SK-N-SH (cell line): ENCODE data around the gene ISM1. TPM values are rescaled to one million over a fixed set of nuclear protein-coding genes. Genes with fewer than 3 reads are reported as not detected.

ENCODE experiments used
- CTCF ChIA-PET: fragments of 300-600, 350-600 bp; formaldehyde crosslinking; extraction: SDS; loops from one replicate; lab custom pipeline; 2021; lab: Yijun Ruan, JAX
- POLR2A ChIA-PET: fragments of 350-600 bp; sonication (Branson Sonifier 250); formaldehyde crosslinking; extraction: SDS; loops from one replicate; lab custom pipeline; 2020; ENCODE audit warnings: antibody characterized with exemption, inconsistent platforms; lab: Yijun Ruan, JAX
- DNase-seq: peaks from one replicate; pipeline ENCODE4 v3.0.0; 2012
- H2AFZ ChIP-seq: fragments of 200-600 bp; sonication (generic); 2 replicates; pipeline ENCODE4 v1.8.1; 2016; ENCODE audit warnings: antibody characterized with exemption, mild to moderate bottlenecking, low read depth
- H3F3A ChIP-seq: fragments of 200-600 bp; sonication (generic); replicated peaks from 2 replicates; pipeline ENCODE3; 2016; ENCODE audit warnings: antibody characterized with exemption, mild to moderate bottlenecking; ENCODE audit not compliant: insufficient read depth
- H3K27ac ChIP-seq, 2 experiments: fragments of 200-500 bp in 1 of 2; fragments of 200-600 bp in 1 of 2; sonication (Bioruptor generic) in 1 of 2; sonication (generic), shearing (Covaris generic) in 1 of 2; 2 replicates each; pipeline versions ENCODE4 v1.5.1 to v1.6.1; 2014 to 2016; ENCODE audit warnings: low read depth in 2 of 2, inconsistent platforms in 1 of 2, low read length in 1 of 2, mild to moderate bottlenecking in 1 of 2, mixed read lengths in 1 of 2
- H3K27me3 ChIP-seq: fragments of 200-600 bp; sonication (generic), shearing (Covaris generic); 2 replicates; pipeline ENCODE4 v1.6.1; 2016; ENCODE audit warnings: mixed run types; ENCODE audit not compliant: insufficient read depth
- H3K36me3 ChIP-seq, 2 experiments: fragments of 200-500 bp in 1 of 2; fragments of 200-600 bp in 1 of 2; sonication (Bioruptor generic) in 1 of 2; sonication (generic) in 1 of 2; replicated peaks in 1 of 2; 2 replicates each; pipeline versions ENCODE3 to v1.5.1; 2014 to 2016; ENCODE audit warnings: low read length in 1 of 2, mild to moderate bottlenecking in 1 of 2; ENCODE audit not compliant: insufficient read depth in 2 of 2, control insufficient read depth in 1 of 2
- H3K4me1 ChIP-seq, 2 experiments: fragments of 200-500 bp in 1 of 2; fragments of 200-600 bp in 1 of 2; sonication (Bioruptor generic) in 1 of 2; sonication (generic), shearing (Covaris generic) in 1 of 2; 2 replicates each; pipeline versions ENCODE4 v1.5.1 to v1.6.1; 2014 to 2016; ENCODE audit warnings: low read depth in 1 of 2, low read length in 1 of 2, mixed run types in 1 of 2; ENCODE audit not compliant: insufficient read depth in 2 of 2, control insufficient read depth in 1 of 2
- H3K4me2 ChIP-seq: fragments of 200-600 bp; sonication (generic), shearing (Covaris generic); 2 replicates; pipeline ENCODE4 v1.6.1; 2017; ENCODE audit warnings: mixed run types
- H3K4me3 ChIP-seq, 2 experiments: fragments of 200-500 bp in 1 of 2; fragments of 200-600 bp in 1 of 2; sonication (Bioruptor generic) in 1 of 2; sonication (generic), shearing (Covaris generic) in 1 of 2; 2 replicates each; pipeline versions ENCODE4 v1.5.1 to v1.8.1; 2014 to 2016; ENCODE audit warnings: low read depth in 2 of 2, inconsistent platforms in 1 of 2, low read length in 1 of 2, mild to moderate bottlenecking in 1 of 2, mixed read lengths in 1 of 2, moderate library complexity in 1 of 2
- H3K79me2 ChIP-seq: fragments of 200-600 bp; sonication (generic); 2 replicates; pipeline ENCODE4 v1.8.1; 2017; ENCODE audit warnings: mild to moderate bottlenecking; ENCODE audit not compliant: insufficient read depth
- H3K9ac ChIP-seq: fragments of 200-600 bp; sonication (generic); 2 replicates; pipeline ENCODE4 v1.6.1; 2017; ENCODE audit warnings: mixed run types
- H3K9me2 ChIP-seq: fragments of 200-600 bp; sonication (generic); 2 replicates; pipeline ENCODE4 v1.6.1; 2017; ENCODE audit warnings: mixed run types
- H3K9me3 ChIP-seq: fragments of 200-600 bp; sonication (generic); 2 replicates; pipeline ENCODE4 v1.6.1; 2017; ENCODE audit warnings: mixed run types, mild to moderate bottlenecking, moderate library complexity
- H4K20me1 ChIP-seq: fragments of 200-600 bp; sonication (generic); 2 replicates; pipeline ENCODE4 v1.6.1; 2017; ENCODE audit warnings: mild to moderate bottlenecking, mixed run types; ENCODE audit not compliant: insufficient read depth
- CHD2 ChIP-seq: fragments of 150-350 bp; IDR thresholded peaks from 2 replicates; pipeline ENCODE4 v1.6.1; 2018; ENCODE audit warnings: low read length; ENCODE audit not compliant: partially characterized antibody
- ELF1 ChIP-seq: IDR thresholded peaks from 2 replicates; pipeline ENCODE4 v1.4.0; 2012
- EZH2phosphoT487 ChIP-seq: fragments of 200-600 bp; sonication (generic); IDR thresholded peaks from 2 replicates; pipeline ENCODE4 v1.6.1; 2017; ENCODE audit warnings: low read depth, mixed run types, mild to moderate bottlenecking, antibody characterized with exemption, moderate library complexity, borderline replicate concordance
- GABPA ChIP-seq: IDR thresholded peaks from 2 replicates; pipeline ENCODE4 v1.4.0; 2012; ENCODE audit warnings: low read depth, mild to moderate bottlenecking
- GATA2 ChIP-seq: sonication (generic); formaldehyde crosslinking; IDR thresholded peaks from 2 replicates; pipeline ENCODE4 v1.5.0; 2020; ENCODE audit warnings: mild to moderate bottlenecking, missing genetic modification reagents
- IRF3 ChIP-seq: fragments of 150-350 bp; IDR thresholded peaks from 2 replicates; pipeline ENCODE4 v1.6.1; 2016; ENCODE audit warnings: mild to moderate bottlenecking, low read depth, low read length
- JUND ChIP-seq: IDR thresholded peaks from 2 replicates; pipeline ENCODE4 v1.4.0; 2012
- MAX ChIP-seq: IDR thresholded peaks from 2 replicates; pipeline ENCODE4 v1.4.0; 2012; ENCODE audit warnings: low read depth
- MEF2A ChIP-seq: IDR thresholded peaks from 2 replicates; pipeline ENCODE4 v1.4.0; 2012; ENCODE audit warnings: low read depth, borderline replicate concordance
- MXI1 ChIP-seq: IDR thresholded peaks from 2 replicates; pipeline ENCODE4 v1.6.1; 2012; ENCODE audit warnings: mild to moderate bottlenecking, low read depth, low read length, improper control_type of control experiment
- NFIC ChIP-seq: IDR thresholded peaks from 2 replicates; pipeline ENCODE4 v1.4.0; 2012; ENCODE audit warnings: borderline replicate concordance
- RCOR1 ChIP-seq: fragments of 150-350 bp; IDR thresholded peaks from 2 replicates; pipeline ENCODE4 v1.6.1; 2017; ENCODE audit warnings: antibody characterized with exemption, low read length
- RFX5 ChIP-seq: IDR thresholded peaks from 2 replicates; pipeline ENCODE4 v1.6.1; 2012; ENCODE audit warnings: mild to moderate bottlenecking, improper control_type of control experiment, low read length
- RXRA ChIP-seq: IDR thresholded peaks from 2 replicates; pipeline ENCODE4 v1.4.0; 2012; ENCODE audit warnings: low read depth, mild to moderate bottlenecking, borderline replicate concordance
- SMC3 ChIP-seq: IDR thresholded peaks from 2 replicates; pipeline ENCODE4 v1.6.1; 2012; ENCODE audit warnings: low read depth, low read length, improper control_type of control experiment
- TAF1 ChIP-seq: IDR thresholded peaks from 2 replicates; pipeline ENCODE4 v1.6.1; 2012; ENCODE audit warnings: low read depth, mild to moderate bottlenecking, low read length, moderate library complexity, borderline replicate concordance
- TCF12 ChIP-seq: IDR thresholded peaks from 2 replicates; pipeline ENCODE4 v1.4.0; 2012
- TEAD4 ChIP-seq: IDR thresholded peaks from 2 replicates; pipeline ENCODE4 v1.4.0; 2012; ENCODE audit warnings: mild to moderate bottlenecking, borderline replicate concordance; ENCODE audit not compliant: insufficient read depth
- YY1 ChIP-seq: IDR thresholded peaks from 2 replicates; pipeline ENCODE4 v1.4.0; 2012; ENCODE audit warnings: low read depth, mild to moderate bottlenecking
- WGBS: methylation state at CpG from one replicate; pipeline ENCODE4 v1.1.6; 2017; ENCODE audit warnings: low lambda C conversion rate; 5-methylcytosine and 5-hydroxymethylcytosine counted together
- polyA plus RNA-seq, 3 experiments: library from polyadenylated mRNA; depleted of rRNA; stranded (reverse); fragments of >200 nt; gene quantifications; 2 replicates each; pipeline ENCODE4 v1.2.3, GENCODE V29; 2012
- TF ChIP-seq, protein P1 (sequence below): fragments of 150-350 bp; IDR thresholded peaks from 2 replicates; pipeline ENCODE4 v1.6.1; 2017; ENCODE audit warnings: antibody characterized with exemption, low read length, low read depth, borderline replicate concordance
- TF ChIP-seq, protein P2 (sequence below): fragments of 200-600 bp; sonication (generic); IDR thresholded peaks from 2 replicates; pipeline ENCODE4 v1.6.1; 2017; ENCODE audit warnings: antibody characterized with exemption, mild to moderate bottlenecking, moderate library complexity
- TF ChIP-seq, protein P3 (sequence below): IDR thresholded peaks from 2 replicates; pipeline ENCODE4; 2012
- TF ChIP-seq, protein P4 (sequence below): IDR thresholded peaks from 2 replicates; pipeline ENCODE4 v1.4.0; 2012; ENCODE audit warnings: low read depth, borderline replicate concordance

The ISM1 gene
- polyA plus RNA-seq, 1 of the 3 experiments (the other 2 are of a cell fraction) = not detected

- H3K79me2 ChIP-seq = no peaks in the 10 kb centered on the region
- H3K4me2 ChIP-seq = no peak overlapping the region
- no peaks in the 10 kb centered on the region for H3K9me3 ChIP-seq
- DNase-seq = no peak
- no peak overlapping the region for H3K4me3 ChIP-seq
- no peaks in the 10 kb centered on the region for H3K36me3 ChIP-seq
- H3K9me2 ChIP-seq = no peaks in the 10 kb centered on the region
- no peak overlapping the region for H3K9ac ChIP-seq
- no peak overlapping the region for H3K27ac ChIP-seq
- H2AFZ ChIP-seq = no peak overlapping the region
- no peak for TF ChIP-seq JUND
- TF ChIP-seq, protein P1, sequence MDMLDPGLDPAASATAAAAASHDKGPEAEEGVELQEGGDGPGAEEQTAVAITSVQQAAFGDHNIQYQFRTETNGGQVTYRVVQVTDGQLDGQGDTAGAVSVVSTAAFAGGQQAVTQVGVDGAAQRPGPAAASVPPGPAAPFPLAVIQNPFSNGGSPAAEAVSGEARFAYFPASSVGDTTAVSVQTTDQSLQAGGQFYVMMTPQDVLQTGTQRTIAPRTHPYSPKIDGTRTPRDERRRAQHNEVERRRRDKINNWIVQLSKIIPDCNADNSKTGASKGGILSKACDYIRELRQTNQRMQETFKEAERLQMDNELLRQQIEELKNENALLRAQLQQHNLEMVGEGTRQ = no peak
- no peak for TF ChIP-seq NFIC
- TF ChIP-seq TAF1 = no peak
- TF ChIP-seq TEAD4 = no peak
- TF ChIP-seq GABPA = no peak
- TF ChIP-seq SMC3 = no peak
- TF ChIP-seq RCOR1 = no peak
- TF ChIP-seq IRF3 = no peak
- TF ChIP-seq ELF1 = no peak
- POLR2A ChIA-PET = no interaction called here
- 15% methylated on average over 2 of the region's 2 CpGs for WGBS
- CTCF ChIA-PET = interaction anchor here (2.4 kb wide), 1 partner anchor 9 kb away, joined by 10 read pairs; no protein-coding TSS in a partner anchor
- H4K20me1 ChIP-seq = no peaks in the 10 kb centered on the region
- H3K4me1 ChIP-seq = no peaks in the 10 kb centered on the region; a peak in 1 of 4 replicates
- no peaks in the 10 kb centered on the region for H3F3A ChIP-seq
- no peaks in the 10 kb centered on the region; the same call in 1 of the 2 replicates for H3K27me3 ChIP-seq
These were observed 73.4 kb downstream of the ISM1 start for GRCh38 chr20:13294522-13294921.

DNA sequence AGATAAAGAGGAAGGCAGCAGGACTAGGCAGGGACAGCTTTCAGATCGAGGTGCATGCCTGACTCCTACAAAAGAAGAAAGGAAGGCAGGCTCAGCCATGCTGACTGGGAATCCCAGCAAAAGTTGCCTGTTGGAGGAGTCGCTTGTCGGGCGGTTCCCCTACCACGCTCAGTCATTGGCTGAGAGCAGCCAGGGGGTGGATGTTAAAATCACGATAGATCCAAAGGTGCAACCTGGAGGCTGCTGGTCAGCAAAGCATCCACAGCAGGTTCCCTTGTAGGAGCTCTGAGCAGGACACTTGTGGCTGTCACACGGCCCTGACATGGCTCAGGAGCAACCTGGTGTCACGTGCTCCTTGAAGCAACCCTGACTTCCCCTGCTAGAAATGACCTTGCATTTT lies 74.6 kb downstream of the ISM1 start:
- no peaks in the 10 kb centered on the region for H3F3A ChIP-seq
- no peak overlapping the region for H3K27ac ChIP-seq
- no peaks in the 10 kb centered on the region for H3K36me3 ChIP-seq
- H4K20me1 ChIP-seq = no peaks in the 10 kb centered on the region
- H3K79me2 ChIP-seq = no peaks in the 10 kb centered on the region
- CTCF ChIA-PET = no interaction called here
- H2AFZ ChIP-seq = no peak overlapping the region
- no peaks in the 10 kb centered on the region for H3K9me3 ChIP-seq
- POLR2A ChIA-PET = no interaction called here
- H3K4me1 ChIP-seq = no peaks in the 10 kb centered on the region; a peak in 1 of 4 replicates
- H3K9ac ChIP-seq = no peak overlapping the region
- WGBS = 50% methylated on average over 8 of the region's 8 CpGs
- H3K4me3 ChIP-seq = no peak overlapping the region
- no peak for DNase-seq
- H3K4me2 ChIP-seq = no peak overlapping the region
- no peaks in the 10 kb centered on the region; the same call in 1 of the 2 replicates for H3K27me3 ChIP-seq
- no peaks in the 10 kb centered on the region for H3K9me2 ChIP-seq
- no peak for TF ChIP-seq MEF2A
- no peak for TF ChIP-seq CHD2
- no peak for TF ChIP-seq MXI1
- no peak for TF ChIP-seq RFX5
- no peak for TF ChIP-seq RXRA
- TF ChIP-seq TCF12 = no peak
- TF ChIP-seq, protein P2, sequence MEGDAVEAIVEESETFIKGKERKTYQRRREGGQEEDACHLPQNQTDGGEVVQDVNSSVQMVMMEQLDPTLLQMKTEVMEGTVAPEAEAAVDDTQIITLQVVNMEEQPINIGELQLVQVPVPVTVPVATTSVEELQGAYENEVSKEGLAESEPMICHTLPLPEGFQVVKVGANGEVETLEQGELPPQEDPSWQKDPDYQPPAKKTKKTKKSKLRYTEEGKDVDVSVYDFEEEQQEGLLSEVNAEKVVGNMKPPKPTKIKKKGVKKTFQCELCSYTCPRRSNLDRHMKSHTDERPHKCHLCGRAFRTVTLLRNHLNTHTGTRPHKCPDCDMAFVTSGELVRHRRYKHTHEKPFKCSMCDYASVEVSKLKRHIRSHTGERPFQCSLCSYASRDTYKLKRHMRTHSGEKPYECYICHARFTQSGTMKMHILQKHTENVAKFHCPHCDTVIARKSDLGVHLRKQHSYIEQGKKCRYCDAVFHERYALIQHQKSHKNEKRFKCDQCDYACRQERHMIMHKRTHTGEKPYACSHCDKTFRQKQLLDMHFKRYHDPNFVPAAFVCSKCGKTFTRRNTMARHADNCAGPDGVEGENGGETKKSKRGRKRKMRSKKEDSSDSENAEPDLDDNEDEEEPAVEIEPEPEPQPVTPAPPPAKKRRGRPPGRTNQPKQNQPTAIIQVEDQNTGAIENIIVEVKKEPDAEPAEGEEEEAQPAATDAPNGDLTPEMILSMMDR = no peak
- no peak for TF ChIP-seq RCOR1
- TF ChIP-seq GATA2 = no peak
- no peak for TF ChIP-seq YY1
- TF ChIP-seq JUND = no peak
- no peak for TF ChIP-seq TEAD4
- no peak for TF ChIP-seq SMC3
- TF ChIP-seq MAX = no peak
- TF ChIP-seq, protein P3, sequence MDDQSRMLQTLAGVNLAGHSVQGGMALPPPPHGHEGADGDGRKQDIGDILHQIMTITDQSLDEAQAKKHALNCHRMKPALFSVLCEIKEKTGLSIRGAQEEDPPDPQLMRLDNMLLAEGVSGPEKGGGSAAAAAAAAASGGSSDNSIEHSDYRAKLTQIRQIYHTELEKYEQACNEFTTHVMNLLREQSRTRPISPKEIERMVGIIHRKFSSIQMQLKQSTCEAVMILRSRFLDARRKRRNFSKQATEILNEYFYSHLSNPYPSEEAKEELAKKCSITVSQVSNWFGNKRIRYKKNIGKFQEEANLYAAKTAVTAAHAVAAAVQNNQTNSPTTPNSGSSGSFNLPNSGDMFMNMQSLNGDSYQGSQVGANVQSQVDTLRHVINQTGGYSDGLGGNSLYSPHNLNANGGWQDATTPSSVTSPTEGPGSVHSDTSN = no peak
- TF ChIP-seq, protein P4, sequence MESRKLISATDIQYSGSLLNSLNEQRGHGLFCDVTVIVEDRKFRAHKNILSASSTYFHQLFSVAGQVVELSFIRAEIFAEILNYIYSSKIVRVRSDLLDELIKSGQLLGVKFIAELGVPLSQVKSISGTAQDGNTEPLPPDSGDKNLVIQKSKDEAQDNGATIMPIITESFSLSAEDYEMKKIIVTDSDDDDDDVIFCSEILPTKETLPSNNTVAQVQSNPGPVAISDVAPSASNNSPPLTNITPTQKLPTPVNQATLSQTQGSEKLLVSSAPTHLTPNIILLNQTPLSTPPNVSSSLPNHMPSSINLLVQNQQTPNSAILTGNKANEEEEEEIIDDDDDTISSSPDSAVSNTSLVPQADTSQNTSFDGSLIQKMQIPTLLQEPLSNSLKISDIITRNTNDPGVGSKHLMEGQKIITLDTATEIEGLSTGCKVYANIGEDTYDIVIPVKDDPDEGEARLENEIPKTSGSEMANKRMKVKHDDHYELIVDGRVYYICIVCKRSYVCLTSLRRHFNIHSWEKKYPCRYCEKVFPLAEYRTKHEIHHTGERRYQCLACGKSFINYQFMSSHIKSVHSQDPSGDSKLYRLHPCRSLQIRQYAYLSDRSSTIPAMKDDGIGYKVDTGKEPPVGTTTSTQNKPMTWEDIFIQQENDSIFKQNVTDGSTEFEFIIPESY = no peak
- TF ChIP-seq EZH2phosphoT487 = no peak
